NCI-H2107 (cell line): Measurements from ENCODE around the gene FTL.
A peak's percentile ranks its signal among the peaks of the same experiment; 100 is the strongest.

Experiments
- DNase-seq: peaks from one replicate; lab custom pipeline; 2025; lab: John Stamatoyannopoulos, UW

The FTL gene

GRCh38 chr19:48966541-48967345 is 1.6 kb downstream of the FTL start:
- no peak for DNase-seq

DNA sequence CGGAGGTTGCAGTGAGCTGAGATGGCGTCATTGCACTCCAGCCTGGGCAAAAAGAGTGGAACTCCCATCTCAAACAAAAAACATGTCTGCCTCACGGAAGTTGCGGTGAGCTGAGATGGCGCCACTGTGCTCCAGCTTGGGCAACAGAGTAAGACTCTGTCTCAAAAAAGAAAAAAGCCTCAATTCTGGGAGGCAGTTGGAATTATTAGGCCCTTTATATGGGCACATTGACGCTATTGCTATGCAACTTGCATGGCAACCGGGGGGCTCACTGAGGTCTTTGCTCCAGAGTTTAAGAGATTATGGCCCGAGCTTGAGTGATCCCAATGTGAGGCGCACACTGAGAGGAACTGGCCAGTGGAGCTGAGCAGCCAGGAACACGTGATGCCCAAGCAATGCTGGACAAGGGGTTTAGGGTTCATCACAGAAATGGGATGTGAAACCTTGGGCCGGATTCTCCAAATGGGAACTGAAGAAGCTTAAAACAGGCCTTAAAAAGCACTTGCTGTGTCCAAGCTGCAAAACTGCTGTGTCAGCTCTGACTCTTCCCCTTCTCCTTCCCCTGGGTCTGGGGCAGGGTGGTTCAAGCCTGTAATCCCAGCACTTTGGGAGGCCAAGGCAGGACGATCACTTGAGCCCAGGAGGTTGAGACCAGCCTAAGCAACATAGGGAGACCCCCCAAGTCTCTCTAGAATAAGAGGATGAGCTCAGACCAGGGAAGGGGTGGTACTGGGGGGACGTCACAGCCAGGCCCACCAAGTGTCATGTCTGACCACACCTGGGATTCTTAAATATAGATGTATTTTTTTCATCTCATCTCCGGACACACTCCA is 2.5 kb downstream of the FTL start:
- DNase-seq: no peak

GRCh38 chr19:48968179-48968661 is 3.1 kb downstream of the FTL start:
- no peak for DNase-seq

DNA sequence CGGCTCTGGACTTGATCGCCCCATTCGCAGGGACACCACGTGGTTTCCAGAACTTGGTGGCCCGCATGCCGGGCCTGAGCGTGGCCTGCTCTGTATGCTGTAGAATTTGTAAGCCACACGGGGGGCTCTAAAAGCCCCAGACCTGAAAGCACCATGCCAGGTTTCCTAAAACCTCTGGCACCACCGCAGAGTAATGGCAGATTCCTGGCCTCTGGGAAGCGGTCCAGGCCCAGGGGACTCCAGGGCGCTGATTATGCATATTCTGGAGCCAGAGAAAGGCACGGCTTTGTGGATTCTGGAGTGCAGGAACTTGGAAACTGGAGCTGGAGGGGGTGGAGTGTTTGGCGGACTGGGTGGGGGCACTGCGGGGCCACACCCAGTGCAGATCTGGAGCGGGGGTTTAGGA is 3.7 kb downstream of the FTL start:
- DNase-seq: no peak

DNA sequence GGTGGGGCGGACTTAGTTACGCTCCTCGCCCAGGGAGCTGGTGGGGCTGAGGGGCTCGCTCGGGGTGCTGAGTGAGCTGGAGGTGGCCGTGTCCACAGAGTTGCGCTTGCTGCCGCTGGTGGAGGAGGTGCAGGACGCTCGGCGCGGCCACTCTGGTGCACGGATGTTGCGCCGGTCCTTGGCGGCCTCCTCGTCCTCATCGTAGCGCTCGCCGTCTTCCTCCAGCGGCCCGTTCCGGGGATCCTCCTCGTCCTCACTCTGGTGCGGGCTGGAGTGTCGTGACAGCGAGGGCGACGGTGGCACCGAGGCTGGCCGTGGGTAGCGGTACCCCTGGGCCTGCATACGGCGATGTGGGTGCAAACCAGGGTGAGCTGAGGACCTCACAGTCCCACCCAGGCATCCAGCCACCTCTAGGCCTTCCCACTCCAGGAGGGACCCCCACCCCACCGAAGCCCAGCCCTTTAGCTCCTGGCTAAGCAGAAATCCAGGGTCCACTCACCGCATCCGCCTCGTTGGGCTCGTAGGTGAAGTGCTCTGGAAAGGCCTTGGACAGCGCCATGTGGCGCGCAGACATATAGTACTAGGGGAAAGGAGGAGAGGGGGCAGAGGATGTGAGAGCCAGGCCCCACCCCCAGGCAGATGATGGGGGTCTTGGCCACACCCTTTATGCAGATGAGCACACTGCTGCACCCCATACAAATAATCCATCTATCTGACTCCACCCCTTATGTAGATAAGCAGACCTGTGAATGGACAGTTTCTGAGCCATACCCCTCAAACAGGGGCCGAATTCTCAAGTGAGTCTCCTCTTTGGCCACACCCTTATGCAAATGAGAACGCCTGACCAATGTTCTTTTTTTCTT is 4.4 kb downstream of the FTL start:
- DNase-seq: no peak

DNA sequence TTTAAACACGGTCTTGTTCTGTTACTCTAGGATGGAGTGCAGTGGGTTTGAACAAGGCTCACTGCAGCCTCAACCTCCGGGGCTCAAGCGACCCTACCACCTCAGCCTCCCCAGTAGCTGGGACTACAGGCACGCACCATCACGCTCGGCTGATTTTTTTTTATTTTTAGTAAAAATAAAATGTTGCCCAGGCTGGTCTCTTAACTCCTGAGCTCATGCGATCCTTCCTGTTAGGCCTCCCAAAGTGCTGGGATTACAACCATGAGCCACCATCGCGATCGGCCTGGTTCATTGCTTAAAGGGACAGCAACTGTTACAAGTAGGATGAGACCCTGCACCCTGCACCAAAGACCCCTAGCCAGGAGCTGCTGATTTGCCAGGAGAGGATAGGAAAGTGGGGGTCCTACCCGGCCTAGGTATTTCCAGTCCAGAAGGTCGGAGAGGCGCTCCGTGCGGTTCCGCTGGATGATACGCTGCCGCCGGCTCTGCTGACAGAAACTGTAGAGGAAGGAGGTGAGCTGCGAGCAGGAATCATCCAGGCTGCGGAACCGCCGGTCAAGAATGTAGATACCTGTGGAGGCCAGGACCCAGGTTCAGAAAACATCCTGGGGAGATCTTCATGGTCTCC is 5.1 kb downstream of the FTL start:
- DNase-seq: no peak

DNA sequence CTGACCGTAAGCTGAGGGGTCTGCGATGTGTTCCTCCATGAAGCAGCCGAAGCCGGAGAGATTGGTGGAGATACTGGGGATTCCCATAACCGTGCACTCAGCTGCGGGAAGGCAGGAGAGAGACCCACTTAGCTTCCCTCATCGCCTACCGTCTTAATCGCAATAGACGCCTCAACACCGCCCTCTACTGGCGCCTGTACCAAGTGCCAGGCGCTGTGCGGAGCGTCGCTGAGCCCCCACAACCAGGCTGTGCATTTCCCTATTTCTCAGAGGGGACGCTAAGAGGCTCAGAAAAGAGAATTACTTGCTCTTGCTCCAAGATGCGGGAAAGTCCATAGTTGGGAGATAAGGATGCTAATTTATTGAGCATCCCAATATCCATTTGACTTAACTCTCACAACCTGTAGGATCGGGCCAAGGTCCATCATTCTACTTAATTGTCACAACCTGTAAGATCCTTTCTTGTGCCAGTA is 5.8 kb downstream of the FTL start:
- DNase-seq: peak; percentile 75

- DNase-seq: no peak
These were observed 11.1 kb downstream of the FTL start for GRCh38 chr19:48975947-48976847.

- no peak for DNase-seq
These were observed 12.0 kb downstream of the FTL start for GRCh38 chr19:48977061-48977460.

- no peak for DNase-seq
These were observed 17.2 kb downstream of the FTL start for GRCh38 chr19:48982280-48982679.

GRCh38 chr19:48985711-48986110 is 20.6 kb downstream of the FTL start:
- DNase-seq: no peak

DNA sequence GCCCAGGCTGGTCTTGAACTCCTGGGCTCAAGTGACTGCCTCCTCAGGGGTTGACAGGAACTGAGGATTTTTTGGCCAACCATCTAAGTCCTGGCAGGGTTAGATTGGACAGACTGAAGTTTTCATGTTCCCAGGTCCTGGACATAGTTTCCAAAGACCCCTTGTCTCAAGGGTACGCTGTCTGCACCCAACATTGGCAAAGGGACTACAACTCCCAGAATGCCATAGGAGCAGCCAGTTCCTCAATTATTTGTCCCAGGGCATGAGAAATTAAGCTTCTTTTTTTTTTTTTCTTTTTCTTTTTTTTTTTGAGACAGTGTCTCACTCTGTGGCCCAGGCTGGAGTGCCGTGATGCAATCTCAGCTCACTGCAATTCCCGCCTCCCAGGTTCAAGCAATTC is 21.1 kb downstream of the FTL start:
- DNase-seq: no peak

- DNase-seq: no peak
These were observed 22.2 kb downstream of the FTL start for GRCh38 chr19:48987323-48987722.

DNA sequence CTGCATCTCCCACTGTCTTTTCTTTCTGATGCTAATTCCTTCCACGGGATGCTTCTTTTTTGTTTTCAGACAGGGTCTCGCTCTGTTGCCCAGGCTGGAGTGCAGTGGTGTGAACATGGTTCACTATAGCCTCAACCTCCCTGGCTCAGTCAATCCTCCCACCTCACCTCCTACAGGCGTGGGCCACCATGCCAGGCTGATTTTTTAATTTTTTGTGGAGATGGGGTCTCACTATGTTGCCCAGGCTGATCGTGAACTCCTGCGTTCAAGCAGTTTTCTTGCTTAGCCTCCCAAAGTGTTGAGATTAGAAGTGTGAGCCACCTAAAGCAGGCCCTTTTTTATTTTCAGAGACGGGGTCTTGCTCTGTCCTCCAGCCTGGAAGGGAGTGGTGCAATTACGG is 23.2 kb downstream of the FTL start:
- no peak for DNase-seq

- no peak for DNase-seq
These were observed 23.8 kb downstream of the FTL start for GRCh38 chr19:48988860-48989259.

- no peak for DNase-seq
These were observed 24.7 kb downstream of the FTL start for GRCh38 chr19:48989701-48990291.

DNA sequence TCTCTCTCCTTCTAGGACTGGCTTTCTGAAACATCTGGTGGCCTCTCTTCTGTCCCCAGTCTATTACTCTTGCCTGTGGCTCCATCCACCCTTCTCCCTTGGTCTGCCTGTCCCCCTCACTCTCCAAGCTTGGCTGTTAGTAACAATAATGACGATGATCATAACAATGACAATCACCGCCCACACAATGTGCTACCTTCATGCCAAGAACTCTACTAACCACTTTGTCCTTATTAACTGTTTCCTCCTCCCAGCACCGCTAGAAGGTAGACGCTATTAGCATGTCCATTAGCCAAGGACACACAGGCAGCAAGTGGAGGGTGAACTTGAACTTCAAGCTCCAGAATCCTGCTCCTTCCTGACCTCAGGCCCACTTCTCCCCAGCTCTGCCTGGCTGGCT is 25.3 kb downstream of the FTL start:
- DNase-seq: no peak

GRCh38 chr19:48991011-48991609 is 26.0 kb downstream of the FTL start:
- no peak for DNase-seq

- DNase-seq: no peak
These were observed 26.9 kb downstream of the FTL start for GRCh38 chr19:48991873-48992580.
